Esophagus squamous epithelium (tissue), 4 donors: ENCODE results near the gene RIPOR1.

Experiments used
- CTCF ChIP-seq, 6 experiments: fragments of 450-650 bp in 4 of 6; fragments of 200-600 bp in 2 of 6; sonication (generic) in 2 of 6; IDR thresholded peaks; one replicate each; pipeline ENCODE4 v1.5.1; 2016 to 2019; ENCODE audit warnings: antibody characterized with exemption in 6 of 6, mild to moderate bottlenecking in 4 of 6, moderate library complexity in 4 of 6
- POLR2A ChIP-seq, 4 donors: fragments of 450-650 bp; IDR thresholded peaks; one replicate each; pipeline ENCODE4 v1.6.1; 2017; ENCODE audit warnings: antibody characterized with exemption in 4 of 4, mild to moderate bottlenecking in 4 of 4, moderate library complexity in 3 of 4

DNA sequence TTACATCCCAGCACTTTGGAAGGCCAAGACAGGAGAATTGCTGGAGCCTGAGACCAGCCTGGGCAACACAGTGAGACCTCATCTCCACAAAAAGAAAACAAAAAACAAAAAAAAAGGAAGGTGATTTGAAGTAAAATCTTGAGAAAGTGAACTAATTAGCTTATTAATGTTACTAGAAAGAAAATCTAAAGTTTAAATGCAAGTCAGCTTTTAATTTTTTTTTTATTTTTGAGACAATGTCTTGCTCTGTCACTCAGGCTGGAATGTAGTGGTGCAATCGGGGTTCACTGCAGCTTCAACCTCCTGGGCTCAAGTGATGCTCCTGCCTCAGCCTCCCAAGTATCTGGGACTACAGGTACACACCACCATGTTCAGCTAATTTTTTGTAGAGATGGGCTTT, 30.2 kb downstream of the RIPOR1 start:
- TF ChIP-seq POLR2A (IDR thresholded peaks at IDR 0.05) (no peak), CTCF (IDR thresholded peaks at IDR 0.05) (no peak)
